H1 (cell line): ENCODE results near the gene UTRN. TPM values are rescaled to one million over a fixed set of nuclear protein-coding genes. Genes with fewer than 3 reads are reported as not detected.

Experiments used
- KDM1A ChIP-seq: fragments of 200-600, 300-600 bp; sonication (generic); IDR thresholded peaks from 2 replicates; pipeline ENCODE4 v1.7.1; 2016; ENCODE audit warnings: mild to moderate bottlenecking, low read length, borderline replicate concordance
- RAD21 ChIP-seq, 2 experiments: IDR thresholded peaks in 1 of 2; conservative IDR thresholded peaks in 1 of 2; 2 replicates each; pipeline ENCODE4 v1.6.1; 2011; ENCODE audit warnings: low read depth in 2 of 2, low read length in 2 of 2, improper control_type of control experiment in 1 of 2, inconsistent platforms in 1 of 2, mild to moderate bottlenecking in 1 of 2, moderate library complexity in 1 of 2
- polyA plus RNA-seq, 7 experiments: library from polyadenylated mRNA; depleted of rRNA in 3 of 7; stranded (reverse) in 5 of 7; unstranded in 2 of 7; fragments of >200 nt in 5 of 7; fragments of 200-250 nt in 2 of 7; gene quantifications; 1 replicate in 5 of 7; 2 replicates in 1 of 7; 4 replicates in 1 of 7; pipeline versions ENCODE4 v1.2.1 to v1.2.3, GENCODE V29; 2011 to 2013; ENCODE audit warnings: missing spikeins in 2 of 7, mixed read lengths in 2 of 7
- total RNA-seq: library from RNA; stranded (reverse); fragmentation: NEBNext Ultra II Directional; extraction: Animal tissue kit (Norgen Biotek cat#: 25700); gene quantifications from 2 replicates; pipeline ENCODE4 v1.2.1, GENCODE V29; 2021

The UTRN gene
- total and polyA plus RNA-seq, 2 of the 8 experiments (the other 6 are each of a cell fraction or from before 2014, with no cell fraction given), result 25.0 to 112 TPM

DNA sequence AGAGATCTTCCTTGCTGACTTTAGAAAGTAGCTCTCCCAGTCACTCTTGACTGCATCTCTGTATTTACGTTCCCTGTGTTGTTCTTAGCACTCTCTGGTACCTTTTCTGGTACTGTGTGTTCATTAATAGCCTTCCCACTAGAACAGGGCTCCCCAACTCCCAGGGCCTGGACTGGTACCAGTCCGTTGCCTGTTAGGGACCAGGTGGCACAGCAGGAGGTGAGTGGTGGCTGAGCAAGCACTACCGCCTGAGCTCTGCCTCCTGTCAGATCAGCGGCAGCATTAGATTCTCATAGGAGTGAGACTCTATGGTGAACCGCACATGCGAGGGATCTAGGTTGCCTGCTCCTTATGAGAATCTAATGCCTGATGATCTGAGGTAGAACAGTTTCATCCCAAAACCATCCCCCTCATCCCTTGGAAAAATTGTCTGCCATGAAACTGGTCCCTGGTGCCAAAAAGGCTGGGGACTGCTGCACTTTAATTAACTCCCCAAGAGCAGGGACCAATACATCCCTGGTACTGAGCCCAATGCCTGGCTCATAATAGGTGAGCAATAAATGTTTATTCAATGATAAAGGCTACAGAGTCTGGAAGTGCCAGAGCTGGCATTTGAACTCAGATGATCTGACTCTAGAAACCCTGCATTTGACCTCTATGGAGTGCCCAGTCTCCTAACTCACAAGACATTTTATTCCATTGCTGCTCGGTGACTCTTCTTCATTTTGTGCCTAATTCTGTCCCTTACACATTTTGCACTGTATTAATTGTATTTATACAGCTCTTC is 11.0 kb downstream of the UTRN start (continued):
- TF ChIP-seq RAD21 (IDR thresholded peaks at IDR 0.05 in 1 of 2, conservative IDR thresholded peaks at IDR 0.05 in 1 of 2; ENCODE audit: low read depth in 2 of 2, low read length in 2 of 2), result no peak
- TF ChIP-seq KDM1A, result no peak
